Cardiac muscle cell (in vitro differentiated cells and primary cell): ENCODE measurements around the gene SLC35F2. TPM values are rescaled to one million over a fixed set of nuclear protein-coding genes. Genes with fewer than 3 reads are reported as not detected.
"Not testable (repeated sequence)": the region's sequence is repeated elsewhere in the genome, so short reads cannot be mapped to it uniquely, and the experiment has no call there.

ENCODE experiments used
- DNase-seq, 2 donors: peaks; one replicate each; pipeline versions ENCODE4 v3.0.0 to v3.0.0-alpha.2; 2010 to 2017; ENCODE audit warnings: low read depth in 1 of 2, low spot score in 1 of 2
- H3K27ac ChIP-seq: fragments of 200-600 bp; sonication (generic); 2 replicates; pipeline ENCODE4 v1.5.1; 2016
- H3K27me3 ChIP-seq: fragments of 200-600 bp; sonication (generic); 2 replicates; pipeline ENCODE4 v1.6.0; 2016; ENCODE audit warnings: control low read depth
- H3K36me3 ChIP-seq: fragments of 200-600 bp; sonication (generic); 2 replicates; pipeline ENCODE4 v1.5.1; 2016; ENCODE audit warnings: control low read depth
- H3K4me1 ChIP-seq: fragments of 200-600 bp; sonication (generic); 2 replicates; pipeline ENCODE4 v1.8.1; 2017; ENCODE audit warnings: low read depth, mild to moderate bottlenecking, mixed run types
- H3K4me3 ChIP-seq: fragments of 200-600 bp; sonication (generic); 2 replicates; pipeline ENCODE4 v1.5.1; 2016; ENCODE audit warnings: mild to moderate bottlenecking
- H3K9me3 ChIP-seq: fragments of 200-600 bp; sonication (generic); 2 replicates; pipeline ENCODE4 v1.5.1; 2017; ENCODE audit warnings: low read depth, mild to moderate bottlenecking, control low read depth
- CTCF ChIP-seq: IDR thresholded peaks from 2 replicates; pipeline ENCODE4 v1.5.1; 2012; ENCODE audit warnings: low read depth, mild to moderate bottlenecking, low read length
- polyA plus RNA-seq: library from polyadenylated mRNA; unstranded; fragments of >200 nt; fragmentation: Nextera tagmentation; extraction: Ambion mirVana; gene quantifications from 2 replicates; pipeline ENCODE4 v1.2.1, GENCODE V29; 2016
- total RNA-seq: library from RNA; depleted of rRNA; stranded (reverse); fragments of >200 nt; gene quantifications from 2 replicates; pipeline ENCODE4 v1.2.3, GENCODE V29; 2016

Gene SLC35F2
- total and polyA plus RNA-seq, 2 experiments from 2014 or later: 6.9 to 10.1 TPM

DNA sequence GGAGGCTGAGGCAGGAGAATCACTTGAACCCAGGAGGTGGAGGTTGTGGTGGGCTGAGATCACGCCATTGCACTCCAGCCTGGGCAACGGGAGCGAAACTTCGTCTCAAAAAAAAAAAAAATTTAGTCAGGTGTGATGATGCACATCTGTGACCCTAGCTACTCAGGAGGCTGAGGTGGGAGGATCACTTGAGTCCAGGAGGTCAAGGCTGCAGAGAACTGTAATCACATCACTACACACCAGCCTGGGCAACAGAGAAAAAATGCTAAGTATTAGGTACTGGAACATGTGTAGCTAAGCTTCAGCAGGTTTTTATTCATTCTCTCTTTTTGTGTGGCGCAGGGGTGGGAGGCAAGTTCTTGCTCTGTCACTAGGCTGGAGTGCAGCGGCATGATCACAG lies 82.5 kb downstream of the SLC35F2 start:
- Histone ChIP-seq H3K27ac (no peak overlapping the region), H3K36me3 (no peaks in the 10 kb centered on the region), H3K27me3 (no peaks in the 10 kb centered on the region), H3K9me3 (no peaks in the 10 kb centered on the region), H3K4me3 (no peak overlapping the region), H3K4me1 (no peaks in the 10 kb centered on the region)
- no peak for TF ChIP-seq CTCF
- no peak for DNase-seq

- Histone ChIP-seq H3K9me3 (no peaks in the 10 kb centered on the region), H3K4me1 (no peaks in the 10 kb centered on the region), H3K27me3 (no peaks in the 10 kb centered on the region), H3K27ac (no peak overlapping the region), H3K36me3 (no peaks in the 10 kb centered on the region), H3K4me3 (no peak overlapping the region)
- no peak for TF ChIP-seq CTCF
- peak in 1 of 2 donors; percentile 6 for DNase-seq
These were observed 88.0 kb downstream of the SLC35F2 start for GRCh38 chr11:107770551-107770951.

DNA sequence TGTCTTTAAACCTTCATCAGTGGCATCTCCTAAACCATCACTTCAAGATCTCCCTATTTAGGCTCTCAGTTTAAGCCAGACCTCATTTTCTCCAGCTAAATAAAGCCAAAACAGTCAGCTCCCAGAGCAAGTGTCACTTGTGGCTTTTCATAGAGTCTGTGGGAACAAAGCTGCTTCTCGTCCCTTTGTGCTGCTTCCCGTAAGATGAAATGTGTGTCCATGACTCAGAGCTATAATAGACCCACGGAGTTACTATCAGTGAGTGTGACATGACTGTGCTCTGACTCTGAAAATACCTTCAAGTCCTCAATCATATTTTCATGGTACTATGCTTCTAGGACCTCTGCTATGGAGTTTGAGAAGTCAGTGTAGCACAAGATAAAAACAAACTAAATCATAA lies 89.4 kb downstream of the SLC35F2 start:
- Histone ChIP-seq H3K9me3 (no peaks in the 10 kb centered on the region), H3K4me3 (no peak overlapping the region), H3K4me1 (no peaks in the 10 kb centered on the region), H3K27ac (no peak overlapping the region), H3K36me3 (no peaks in the 10 kb centered on the region), H3K27me3 (no peaks in the 10 kb centered on the region)
- TF ChIP-seq CTCF: no peak
- peak in 1 of 2 donors; percentile 39 for DNase-seq

GRCh38 chr11:107758719-107759355 lies 99.8 kb downstream of the SLC35F2 start:
- H3K9me3 ChIP-seq, H3K27ac ChIP-seq, H3K27me3 ChIP-seq, H3K4me3 ChIP-seq, H3K36me3 ChIP-seq, DNase-seq, H3K4me1 ChIP-seq: not testable (repeated sequence)

DNA sequence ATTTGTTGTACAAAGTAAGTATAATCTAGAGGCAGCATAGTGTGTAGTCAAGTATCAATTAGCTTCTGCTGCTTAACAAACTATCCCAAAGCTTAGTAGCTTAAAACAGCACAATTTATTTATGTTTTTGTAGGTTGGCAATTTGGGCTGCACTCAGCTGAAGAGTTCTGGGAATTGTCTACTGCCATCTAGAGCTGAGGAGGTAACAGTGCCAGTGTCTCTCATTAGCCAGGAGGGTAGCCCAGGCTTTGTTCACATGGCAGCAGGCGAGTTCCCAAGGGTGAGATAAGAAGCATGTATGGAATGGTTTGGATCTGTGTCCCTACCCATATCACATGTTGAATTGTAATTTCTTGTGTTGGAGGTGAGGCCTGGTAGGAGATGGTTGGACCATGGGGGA lies 100.9 kb downstream of the SLC35F2 start:
- no peak overlapping the region for H3K4me3 ChIP-seq
- TF ChIP-seq CTCF: peak; percentile 9
- no peak for DNase-seq
- no peaks in the 10 kb centered on the region for H3K9me3 ChIP-seq
- no peak overlapping the region for H3K27ac ChIP-seq
- no peaks in the 10 kb centered on the region for H3K27me3 ChIP-seq
- H3K4me1 ChIP-seq: no peaks in the 10 kb centered on the region
- H3K36me3 ChIP-seq: no peaks in the 10 kb centered on the region

DNA sequence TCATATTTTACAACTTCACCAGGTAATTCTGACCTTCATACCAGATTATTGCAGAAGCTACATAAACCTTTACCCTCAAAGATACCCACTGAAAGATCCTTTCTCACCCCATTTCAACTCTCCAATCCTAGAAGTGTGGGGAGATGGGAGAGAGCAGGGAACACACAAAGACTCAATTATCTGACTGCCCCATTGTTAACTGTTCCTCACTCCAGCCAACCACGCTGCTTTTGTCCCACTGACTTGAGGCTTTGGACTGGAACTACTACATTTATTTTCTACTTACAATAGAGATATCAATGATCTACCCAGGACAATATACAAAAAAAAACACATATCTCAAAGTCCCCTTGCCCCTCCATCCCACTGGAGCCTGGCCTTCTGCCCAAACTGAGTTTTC lies 102.0 kb downstream of the SLC35F2 start:
- Histone ChIP-seq H3K36me3 (no peaks in the 10 kb centered on the region), H3K9me3 (no peaks in the 10 kb centered on the region), H3K4me3 (no peak overlapping the region), H3K4me1 (no peaks in the 10 kb centered on the region), H3K27ac (no peak overlapping the region), H3K27me3 (no peaks in the 10 kb centered on the region)
- no peak for TF ChIP-seq CTCF
- DNase-seq: no peak
